K562 (cell line): ENCODE measurements around the gene ZEB2. TPM values are rescaled to one million over a fixed set of nuclear protein-coding genes. Genes with fewer than 3 reads are reported as not detected.

Experiments
- CREM ChIP-seq: IDR thresholded peaks from 2 replicates; pipeline ENCODE4 v1.6.1; 2014; ENCODE audit warnings: antibody characterized with exemption, low read depth
- FOXJ2 ChIP-seq: fragments of 200-800 bp; sonication (Bioruptor generic); IDR thresholded peaks from 2 replicates; pipeline ENCODE4 v1.6.1; 2016; ENCODE audit warnings: missing genetic modification characterization, missing compliant biosample characterization
- GABPB1 ChIP-seq: sonication (generic); formaldehyde crosslinking; IDR thresholded peaks from 2 replicates; pipeline ENCODE4 v1.8.0; 2022; ENCODE audit warnings: mild to moderate bottlenecking, missing genetic modification reagents
- RBBP5 ChIP-seq: fragments of 200-600 bp; sonication (generic); IDR thresholded peaks from 2 replicates; pipeline ENCODE4 v1.6.1; 2012; ENCODE audit warnings: borderline replicate concordance, mild to moderate bottlenecking, low read length, control low read depth, inconsistent platforms; ENCODE audit not compliant: insufficient read depth, poor library complexity, severe bottlenecking
- RBM34 ChIP-seq: fragments of 200-400 bp; formaldehyde crosslinking; IDR thresholded peaks from 2 replicates; pipeline ENCODE4 v1.6.1; 2018; ENCODE audit warnings: low read length, borderline replicate concordance; ENCODE audit not compliant: insufficient read depth
- SMAD2 ChIP-seq: fragments of 150-350 bp; IDR thresholded peaks from 2 replicates; pipeline ENCODE4 v1.6.1; 2014; ENCODE audit warnings: low read depth, mild to moderate bottlenecking, low read length
- TAF9B ChIP-seq: fragments of 450-650 bp; IDR thresholded peaks from 2 replicates; pipeline ENCODE4 v1.6.1; 2018; ENCODE audit warnings: mild to moderate bottlenecking; ENCODE audit not compliant: partially characterized antibody
- ZNF175 ChIP-seq: fragments of 200-800 bp; sonication (Bioruptor generic); IDR thresholded peaks from 2 replicates; pipeline ENCODE4 v1.6.1; 2016; ENCODE audit warnings: low read depth, mild to moderate bottlenecking, missing genetic modification characterization, missing compliant biosample characterization
- polyA plus RNA-seq, 8 experiments: library from polyadenylated mRNA; depleted of rRNA in 4 of 8; stranded (reverse) in 5 of 8; unstranded in 3 of 8; fragments of >200 nt; fragmentation: Nextera tagmentation in 2 of 8; fragmentation: Illumina TruSeq in 1 of 8; extraction: Ambion mirVana in 2 of 8; extraction: Trizol in 1 of 8; gene quantifications; 2 replicates each; pipeline versions ENCODE4 v1.2.1 to v1.2.3, GENCODE V29; 2011 to 2014; ENCODE audit warnings: inconsistent platforms in 1 of 8, missing spikeins in 1 of 8
- total RNA-seq, 7 experiments: library from RNA; depleted of rRNA in 6 of 7; stranded (reverse); fragments of >200 nt in 6 of 7; fragmentation: Illumina TruSeq in 2 of 7; extraction: Trizol in 2 of 7; gene quantifications; 2 replicates each; pipeline versions ENCODE4 v1.2.1 to v1.2.3, GENCODE V29; 2011 to 2021; ENCODE audit warnings: low replicate concordance in 1 of 7
- TF ChIP-seq, protein P1 (sequence below), 2 experiments: fragments of 450-650 bp in 1 of 2; sonication (generic) in 1 of 2; formaldehyde crosslinking in 1 of 2; IDR thresholded peaks; 2 replicates each; pipeline versions ENCODE4 v1.7.1 to v1.9.0; 2016 to 2022; ENCODE audit warnings: inconsistent platforms in 1 of 2, mild to moderate bottlenecking in 1 of 2, missing genetic modification reagents in 1 of 2
- TF ChIP-seq, protein P2 (sequence below): sonication (generic); formaldehyde crosslinking; IDR thresholded peaks from 2 replicates; pipeline ENCODE4 v1.8.1; 2022; ENCODE audit warnings: missing genetic modification reagents
- TF ChIP-seq, protein P3 (sequence below), 2 experiments: fragments of 450-650 bp in 1 of 2; sonication (generic) in 1 of 2; formaldehyde crosslinking in 1 of 2; IDR thresholded peaks in 1 of 2; conservative IDR thresholded peaks in 1 of 2; 2 replicates each; pipeline versions ENCODE4 v1.6.1 to v1.8.1; 2016 to 2023; ENCODE audit warnings: mild to moderate bottlenecking in 2 of 2, moderate library complexity in 2 of 2, inconsistent platforms in 1 of 2, missing genetic modification reagents in 1 of 2
- TF ChIP-seq, protein P4 (sequence below): fragments of 200-800 bp; sonication (Bioruptor generic); IDR thresholded peaks from 2 replicates; pipeline ENCODE4 v1.6.1; 2017; ENCODE audit warnings: missing genetic modification characterization, missing compliant biosample characterization

The ZEB2 gene
- total and polyA plus RNA-seq, 9 of the 15 experiments (the other 6 are each of a cell fraction or from before 2014, with no cell fraction given): 15.1 to 113 (median 72.3) TPM

DNA sequence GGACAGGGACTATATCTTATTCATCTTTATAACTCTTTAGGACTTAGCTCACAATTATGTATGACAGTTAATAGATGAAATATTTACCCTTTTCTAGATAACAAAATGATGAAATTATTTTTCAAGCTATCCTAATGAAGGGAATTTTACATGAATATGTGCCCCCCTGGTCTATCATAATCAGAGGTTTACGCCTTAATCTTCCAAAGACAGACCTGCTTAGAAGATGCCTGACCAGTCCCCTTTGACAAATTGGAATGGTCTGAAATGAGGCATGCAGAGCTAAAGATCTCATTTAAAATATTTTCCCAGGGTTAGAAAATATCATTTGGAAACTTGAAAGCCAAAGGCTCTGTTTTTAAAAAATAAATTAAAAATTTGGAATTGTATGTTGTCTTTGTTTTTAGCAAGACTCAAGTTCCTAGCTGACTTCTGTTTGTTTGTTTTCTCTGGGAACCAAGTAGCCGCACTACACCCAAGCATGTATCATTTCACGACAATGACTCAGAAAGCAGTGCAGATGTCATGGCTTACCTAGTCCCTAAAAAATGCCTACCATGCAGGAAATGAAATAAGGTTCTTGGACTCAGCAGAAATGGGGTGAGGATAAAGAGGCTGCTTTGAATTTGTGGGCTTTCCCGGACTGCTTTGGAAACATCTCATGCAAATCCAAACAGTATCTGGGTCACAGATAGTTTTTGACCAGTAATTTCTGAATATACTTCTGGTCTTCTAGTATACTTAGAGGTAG is 162.1 kb downstream of the ZEB2 start (continued):
- TF ChIP-seq, protein P1, sequence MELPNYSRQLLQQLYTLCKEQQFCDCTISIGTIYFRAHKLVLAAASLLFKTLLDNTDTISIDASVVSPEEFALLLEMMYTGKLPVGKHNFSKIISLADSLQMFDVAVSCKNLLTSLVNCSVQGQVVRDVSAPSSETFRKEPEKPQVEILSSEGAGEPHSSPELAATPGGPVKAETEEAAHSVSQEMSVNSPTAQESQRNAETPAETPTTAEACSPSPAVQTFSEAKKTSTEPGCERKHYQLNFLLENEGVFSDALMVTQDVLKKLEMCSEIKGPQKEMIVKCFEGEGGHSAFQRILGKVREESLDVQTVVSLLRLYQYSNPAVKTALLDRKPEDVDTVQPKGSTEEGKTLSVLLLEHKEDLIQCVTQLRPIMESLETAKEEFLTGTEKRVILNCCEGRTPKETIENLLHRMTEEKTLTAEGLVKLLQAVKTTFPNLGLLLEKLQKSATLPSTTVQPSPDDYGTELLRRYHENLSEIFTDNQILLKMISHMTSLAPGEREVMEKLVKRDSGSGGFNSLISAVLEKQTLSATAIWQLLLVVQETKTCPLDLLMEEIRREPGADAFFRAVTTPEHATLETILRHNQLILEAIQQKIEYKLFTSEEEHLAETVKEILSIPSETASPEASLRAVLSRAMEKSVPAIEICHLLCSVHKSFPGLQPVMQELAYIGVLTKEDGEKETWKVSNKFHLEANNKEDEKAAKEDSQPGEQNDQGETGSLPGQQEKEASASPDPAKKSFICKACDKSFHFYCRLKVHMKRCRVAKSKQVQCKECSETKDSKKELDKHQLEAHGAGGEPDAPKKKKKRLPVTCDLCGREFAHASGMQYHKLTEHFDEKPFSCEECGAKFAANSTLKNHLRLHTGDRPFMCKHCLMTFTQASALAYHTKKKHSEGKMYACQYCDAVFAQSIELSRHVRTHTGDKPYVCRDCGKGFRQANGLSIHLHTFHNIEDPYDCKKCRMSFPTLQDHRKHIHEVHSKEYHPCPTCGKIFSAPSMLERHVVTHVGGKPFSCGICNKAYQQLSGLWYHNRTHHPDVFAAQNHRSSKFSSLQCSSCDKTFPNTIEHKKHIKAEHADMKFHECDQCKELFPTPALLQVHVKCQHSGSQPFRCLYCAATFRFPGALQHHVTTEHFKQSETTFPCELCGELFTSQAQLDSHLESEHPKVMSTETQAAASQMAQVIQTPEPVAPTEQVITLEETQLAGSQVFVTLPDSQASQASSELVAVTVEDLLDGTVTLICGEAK (IDR thresholded peaks at IDR 0.05): no peak
- TF ChIP-seq, protein P1 (CRISPR knock-in tag; IDR thresholded peaks at IDR 0.05): no peak
- TF ChIP-seq SMAD2: no peak
- no peak for TF ChIP-seq ZNF175 (CRISPR knock-in tag)
- TF ChIP-seq, protein P2, sequence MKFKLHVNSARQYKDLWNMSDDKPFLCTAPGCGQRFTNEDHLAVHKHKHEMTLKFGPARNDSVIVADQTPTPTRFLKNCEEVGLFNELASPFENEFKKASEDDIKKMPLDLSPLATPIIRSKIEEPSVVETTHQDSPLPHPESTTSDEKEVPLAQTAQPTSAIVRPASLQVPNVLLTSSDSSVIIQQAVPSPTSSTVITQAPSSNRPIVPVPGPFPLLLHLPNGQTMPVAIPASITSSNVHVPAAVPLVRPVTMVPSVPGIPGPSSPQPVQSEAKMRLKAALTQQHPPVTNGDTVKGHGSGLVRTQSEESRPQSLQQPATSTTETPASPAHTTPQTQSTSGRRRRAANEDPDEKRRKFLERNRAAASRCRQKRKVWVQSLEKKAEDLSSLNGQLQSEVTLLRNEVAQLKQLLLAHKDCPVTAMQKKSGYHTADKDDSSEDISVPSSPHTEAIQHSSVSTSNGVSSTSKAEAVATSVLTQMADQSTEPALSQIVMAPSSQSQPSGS (CRISPR knock-in tag): no peak
- TF ChIP-seq, protein P3, sequence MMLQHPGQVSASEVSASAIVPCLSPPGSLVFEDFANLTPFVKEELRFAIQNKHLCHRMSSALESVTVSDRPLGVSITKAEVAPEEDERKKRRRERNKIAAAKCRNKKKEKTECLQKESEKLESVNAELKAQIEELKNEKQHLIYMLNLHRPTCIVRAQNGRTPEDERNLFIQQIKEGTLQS (IDR thresholded peaks at IDR 0.05): peak; percentile 88
- TF ChIP-seq, protein P3 (CRISPR knock-in tag; conservative IDR thresholded peaks at IDR 0.05): peak; percentile 63
- no peak for TF ChIP-seq GABPB1 (CRISPR knock-in tag)
- peak; percentile 46; the same call in 1 of the 2 replicates for TF ChIP-seq FOXJ2 (tag)
- TF ChIP-seq TAF9B: peak; percentile 66
- no peak for TF ChIP-seq CREM
- no peak for TF ChIP-seq RBM34
- no peak for TF ChIP-seq RBBP5
- TF ChIP-seq, protein P4, sequence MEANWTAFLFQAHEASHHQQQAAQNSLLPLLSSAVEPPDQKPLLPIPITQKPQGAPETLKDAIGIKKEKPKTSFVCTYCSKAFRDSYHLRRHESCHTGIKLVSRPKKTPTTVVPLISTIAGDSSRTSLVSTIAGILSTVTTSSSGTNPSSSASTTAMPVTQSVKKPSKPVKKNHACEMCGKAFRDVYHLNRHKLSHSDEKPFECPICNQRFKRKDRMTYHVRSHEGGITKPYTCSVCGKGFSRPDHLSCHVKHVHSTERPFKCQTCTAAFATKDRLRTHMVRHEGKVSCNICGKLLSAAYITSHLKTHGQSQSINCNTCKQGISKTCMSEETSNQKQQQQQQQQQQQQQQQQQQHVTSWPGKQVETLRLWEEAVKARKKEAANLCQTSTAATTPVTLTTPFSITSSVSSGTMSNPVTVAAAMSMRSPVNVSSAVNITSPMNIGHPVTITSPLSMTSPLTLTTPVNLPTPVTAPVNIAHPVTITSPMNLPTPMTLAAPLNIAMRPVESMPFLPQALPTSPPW: no peak
